Lung (tissue), 12 donors: ENCODE data around the gene NR2C2. TPM values are rescaled to one million over a fixed set of nuclear protein-coding genes. Genes with fewer than 3 reads are reported as not detected.

Source experiments
- ATAC-seq: fragments of 200-7000 bp; cut with Tn5 transposase; one replicate; pipeline ENCODE4 v1.9.1; 2020; ENCODE audit warnings: moderate number of reproducible peaks; ENCODE audit not compliant: insufficient read depth, low FRiP score
- DNase-seq, 3 donors: peaks; one replicate each; pipeline ENCODE4 v3.0.0-alpha.2; 2013 to 2017
- H3K27ac ChIP-seq, 2 donors: one replicate each; pipeline ENCODE4 v1.5.1; 2013; ENCODE audit warnings: mild to moderate bottlenecking in 2 of 2, moderate library complexity in 2 of 2, control low read depth in 1 of 2, inconsistent platforms in 1 of 2, low read depth in 1 of 2, low read length in 1 of 2
- H3K27me3 ChIP-seq, 3 donors: one replicate each; pipeline ENCODE4 v1.5.1; 2013; ENCODE audit warnings: low read length in 2 of 3; ENCODE audit not compliant: control insufficient read depth in 3 of 3, insufficient read depth in 3 of 3
- H3K36me3 ChIP-seq, 4 donors: one replicate each; pipeline ENCODE4 v1.5.1; 2013; ENCODE audit warnings: low read length in 4 of 4, mild to moderate bottlenecking in 1 of 4, moderate library complexity in 1 of 4; ENCODE audit not compliant: control insufficient read depth in 4 of 4, insufficient read depth in 4 of 4
- H3K4me1 ChIP-seq, 5 donors: one replicate each; pipeline ENCODE4 v1.5.1; 2013; ENCODE audit warnings: low read length in 5 of 5, mild to moderate bottlenecking in 2 of 5, moderate library complexity in 1 of 5; ENCODE audit not compliant: control insufficient read depth in 5 of 5, insufficient read depth in 5 of 5
- H3K4me3 ChIP-seq: one replicate; pipeline ENCODE4 v1.5.1; 2013; ENCODE audit warnings: mild to moderate bottlenecking, control low read depth, moderate library complexity
- H3K9ac ChIP-seq, 2 donors: one replicate each; pipeline ENCODE4 v1.5.1; 2013; ENCODE audit warnings: low read length in 2 of 2, control low read depth in 1 of 2; ENCODE audit not compliant: insufficient read depth in 1 of 2
- H3K9me3 ChIP-seq, 4 donors: one replicate each; pipeline ENCODE4 v1.5.1; 2013; ENCODE audit warnings: low read length in 3 of 4, mild to moderate bottlenecking in 1 of 4, moderate library complexity in 1 of 4; ENCODE audit not compliant: control insufficient read depth in 4 of 4, insufficient read depth in 3 of 4
- CTCF ChIP-seq: IDR thresholded peaks from 2 replicates; pipeline ENCODE4 v1.5.1; 2012; ENCODE audit warnings: mild to moderate bottlenecking; ENCODE audit errors: control extremely low read depth, extremely low read depth
- WGBS, 2 donors: extraction: QIAGEN DNeasy Blood & Tissue Kit; methylation state at CpG; one replicate each; pipeline ENCODE4 v1.1.7; 2013; 5-methylcytosine and 5-hydroxymethylcytosine counted together
- polyA plus RNA-seq, 2 donors: library from polyadenylated mRNA; stranded (reverse); fragments of 200-250 nt; gene quantifications; one replicate each; pipeline ENCODE4 v1.2.1, GENCODE V29; 2013
- total RNA-seq, 2 donors: library from RNA; depleted of rRNA in 1 of 2; stranded (reverse); fragments of >200 nt in 1 of 2; gene quantifications; one replicate each; pipeline ENCODE4 v1.2.1, GENCODE V29; 2014 to 2021
- donor health status: control.
- donor health status: control.
- donor health status: Bipolar disorder and iron deficiency.
- donor health status: healthy.
- donor health status: DM: yes; HTN: yes; CAD: no.

The NR2C2 gene
- total and polyA plus RNA-seq, 4 donors, result 9.2 to 71.0 (median 24.8) TPM

GRCh38 chr3:14920536-14920935 is 26.8 kb upstream of the NR2C2 start:
- TF ChIP-seq CTCF, result no peak
- Histone ChIP-seq H3K9me3 (no peaks in the 10 kb centered on the region), H3K27ac (no peak overlapping the region), H3K4me3 (no peak overlapping the region), H3K9ac (no peak overlapping the region), H3K27me3 (no peaks in the 10 kb centered on the region), H3K36me3 (peaks cover 0 to 16% (median 9%) of the 10 kb centered on the region in 4 donors), H3K4me1 (peaks cover 0 to 2% (median 0%) of the 10 kb centered on the region in 5 donors)
- DNase-seq, result no peak
- WGBS, 2 donors, result 93% methylated on average over 5 of the region's 5 CpGs
- ATAC-seq, result no peak

- peaks cover 0 to 17% (median 11%) of the 10 kb centered on the region in 4 donors for H3K36me3 ChIP-seq
- H3K27ac ChIP-seq, result peak overlapping the region in 1 of 2 donors; percentile 5
- H3K27me3 ChIP-seq, result no peaks in the 10 kb centered on the region
- peak; percentile 97 for TF ChIP-seq CTCF
- DNase-seq, result peak; percentile 95
- H3K4me3 ChIP-seq, result no peak overlapping the region
- ATAC-seq, result peak; percentile 95
- H3K4me1 ChIP-seq, result peaks cover 0 to 2% (median 0%) of the 10 kb centered on the region in 5 donors
- no peak overlapping the region for H3K9ac ChIP-seq
- no peaks in the 10 kb centered on the region for H3K9me3 ChIP-seq
- 19 to 24% methylated on average over 10 of the region's 10 CpGs for WGBS, 2 donors
These were observed 26.3 kb upstream of the NR2C2 start for GRCh38 chr3:14921034-14921616.

GRCh38 chr3:14921811-14922705 is 25.3 kb upstream of the NR2C2 start:
- Histone ChIP-seq H3K27ac (no peak overlapping the region), H3K4me1 (peaks cover 0 to 2% (median 0%) of the 10 kb centered on the region in 5 donors), H3K9ac (no peak overlapping the region), H3K27me3 (no peaks in the 10 kb centered on the region), H3K4me3 (no peak overlapping the region), H3K36me3 (peaks cover 0 to 22% (median 13%) of the 10 kb centered on the region in 4 donors), H3K9me3 (no peaks in the 10 kb centered on the region)
- ATAC-seq (no peak), DNase-seq (no peak)
- 86 to 92% methylated on average over 21 of the region's 21 CpGs for WGBS, 2 donors
- no peak for TF ChIP-seq CTCF
